Measurements from ENCODE around the gene PIGK.

The PIGK gene

DNA sequence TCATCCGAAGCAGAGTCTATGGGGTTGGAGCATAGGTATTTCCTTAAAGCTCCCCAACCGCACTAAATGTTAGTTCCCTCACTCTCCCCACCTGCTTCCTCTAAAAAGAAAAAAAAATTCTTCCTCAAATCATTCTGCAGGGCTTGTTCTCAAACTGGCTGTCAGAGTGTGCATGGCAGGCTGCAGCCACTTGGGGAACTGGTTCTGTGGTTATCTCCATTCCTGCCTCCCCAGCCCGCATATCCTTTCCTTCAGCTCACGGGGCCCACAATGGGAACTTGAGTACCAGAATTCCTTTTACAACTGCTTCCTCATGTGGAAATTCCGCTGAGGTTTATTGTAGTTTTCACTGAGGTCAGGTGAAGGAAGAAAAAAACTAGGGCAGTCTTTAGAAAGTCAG is 159.2 kb downstream of the PIGK start:
- H3K27ac ChIP-seq = no peak overlapping the region
- TF ChIP-seq ZFX (IDR thresholded peaks at IDR 0.05; ENCODE audit: borderline replicate concordance) (no peak), CTCF (IDR thresholded peaks at IDR 0.05) (no peak)

- no peak overlapping the region for H3K27ac ChIP-seq
- TF ChIP-seq CTCF (IDR thresholded peaks at IDR 0.05) (no peak), ZFX (IDR thresholded peaks at IDR 0.05; ENCODE audit: borderline replicate concordance) (no peak)
Measured at GRCh38 chr1:77057994-77058585, 161.1 kb downstream of the PIGK start.

- TF ChIP-seq ZFX (IDR thresholded peaks at IDR 0.05; ENCODE audit: borderline replicate concordance) (no peak), CTCF (IDR thresholded peaks at IDR 0.05) (no peak)
- no peak overlapping the region for H3K27ac ChIP-seq
Measured at GRCh38 chr1:77056525-77056924, 162.7 kb downstream of the PIGK start.

DNA sequence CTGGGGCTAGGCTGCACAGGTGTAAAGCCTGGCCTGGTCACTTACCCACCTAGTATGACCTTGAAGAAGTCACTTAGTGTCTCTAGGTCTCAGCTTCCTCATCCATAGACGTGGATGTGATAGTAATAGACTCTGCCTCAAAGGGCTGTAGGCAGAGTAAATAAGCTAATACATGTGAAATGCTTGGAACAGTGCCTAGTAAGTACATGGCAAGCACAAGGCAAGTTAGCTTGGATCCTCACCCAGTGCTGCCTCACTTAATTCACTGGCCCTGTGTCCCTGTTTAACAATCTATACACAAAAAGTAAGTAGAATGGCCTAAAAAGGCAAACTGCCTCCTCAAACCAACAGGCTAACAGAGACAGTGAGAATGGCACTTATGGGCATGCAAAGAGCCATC is 167.8 kb downstream of the PIGK start:
- no peak for TF ChIP-seq ZFX (IDR thresholded peaks at IDR 0.05; ENCODE audit: borderline replicate concordance)
- no peak for TF ChIP-seq CTCF (IDR thresholded peaks at IDR 0.05)
- H3K27ac ChIP-seq = no peak overlapping the region

GRCh38 chr1:77048615-77049005 is 170.6 kb downstream of the PIGK start:
- H3K27ac ChIP-seq = no peak overlapping the region
- TF ChIP-seq ZFX (IDR thresholded peaks at IDR 0.05; ENCODE audit: borderline replicate concordance) (no peak), CTCF (IDR thresholded peaks at IDR 0.05) (no peak)

DNA sequence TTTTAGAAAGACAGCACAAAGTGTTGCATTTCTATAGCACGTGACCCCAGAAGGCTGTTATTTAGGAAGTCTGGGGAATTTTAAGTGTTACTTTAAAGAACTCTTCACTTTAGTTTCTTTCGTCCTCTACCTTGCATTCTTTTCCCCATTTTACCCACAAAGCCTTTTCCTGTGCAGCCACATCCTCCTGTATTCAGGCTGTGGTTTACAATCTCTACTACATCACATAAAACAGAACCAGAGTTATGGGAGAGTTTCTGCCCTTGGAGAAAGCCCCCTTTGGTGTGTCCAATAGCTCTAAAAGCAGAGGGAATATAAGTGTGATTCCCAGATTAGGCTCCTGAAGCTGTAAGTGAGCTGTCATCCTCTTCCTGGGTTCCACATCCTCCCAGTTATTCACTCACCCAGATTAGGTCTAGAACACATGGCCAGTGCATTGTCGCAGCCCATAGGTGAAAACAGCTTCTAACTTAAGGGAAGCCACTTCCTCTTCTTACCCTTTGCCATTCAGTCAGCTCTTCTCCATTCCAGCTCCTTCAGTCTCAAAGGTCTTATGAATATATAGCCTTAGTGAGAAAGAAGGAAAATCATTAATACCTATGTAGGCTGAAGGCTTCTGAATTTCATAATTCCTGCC is 171.1 kb downstream of the PIGK start:
- no peak overlapping the region for H3K27ac ChIP-seq
- TF ChIP-seq CTCF (IDR thresholded peaks at IDR 0.05) = no peak
- TF ChIP-seq ZFX (IDR thresholded peaks at IDR 0.05; ENCODE audit: borderline replicate concordance) = no peak

DNA sequence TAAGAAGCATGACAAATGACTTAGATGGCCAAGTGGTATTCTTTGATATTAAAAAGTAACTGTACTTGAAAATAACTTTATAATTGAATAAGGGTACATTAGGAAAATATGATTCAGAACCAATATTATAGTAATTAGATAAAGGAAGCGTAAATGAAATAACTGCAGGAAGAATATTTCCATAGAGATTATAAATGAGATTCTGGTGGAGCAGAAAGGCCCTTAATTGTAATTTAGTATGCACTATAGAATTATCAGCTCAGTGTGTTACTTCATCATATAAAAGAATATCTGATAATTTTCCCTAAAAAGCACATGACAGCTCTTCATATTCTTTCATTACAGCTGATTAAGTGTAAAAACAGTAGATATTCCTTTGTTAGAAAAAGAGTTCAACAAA is 171.7 kb downstream of the PIGK start:
- TF ChIP-seq ZFX (IDR thresholded peaks at IDR 0.05; ENCODE audit: borderline replicate concordance) = no peak
- TF ChIP-seq CTCF (IDR thresholded peaks at IDR 0.05) = no peak
- H3K27ac ChIP-seq = no peak overlapping the region

Measured in 22Rv1 (cell line).